SU-DHL-6 (cell line): ENCODE measurements around the gene MSH3.

Experiments used
- EZH2phosphoT487 ChIP-seq: fragments of 200-600 bp; sonication (generic), shearing (Covaris generic); conservative IDR thresholded peaks from 2 replicates; pipeline ENCODE4 v1.6.1; 2018; ENCODE audit warnings: mild to moderate bottlenecking, antibody characterized with exemption, low read length, moderate library complexity, mixed read lengths
- TF ChIP-seq, protein P1 (sequence below): fragments of 200-600 bp; sonication (generic); IDR thresholded peaks from one replicate; pipeline ENCODE4 v1.5.1; 2017; ENCODE audit warnings: antibody characterized with exemption, mild to moderate bottlenecking, low read length, moderate library complexity; ENCODE audit not compliant: insufficient read depth, poor library complexity, severe bottlenecking

DNA sequence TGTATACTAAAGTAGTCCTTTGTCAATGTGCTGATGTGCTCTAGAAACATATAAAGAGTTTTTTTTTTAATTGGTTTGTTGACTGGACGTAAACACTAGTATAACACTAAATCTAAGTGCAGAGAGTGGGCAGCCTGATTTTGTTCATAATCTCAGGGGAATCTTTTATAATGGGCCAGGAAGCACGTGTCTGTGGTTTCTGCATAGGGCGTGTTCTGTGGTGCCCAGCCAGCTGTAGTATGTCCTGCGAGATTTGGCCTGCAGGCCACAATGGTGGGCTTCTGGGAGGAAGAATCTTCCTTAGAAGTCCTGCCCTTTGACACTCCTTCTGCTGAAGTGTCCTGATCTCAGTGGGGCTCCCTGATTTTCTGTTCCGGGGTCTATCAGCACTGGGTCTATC, 49.3 kb downstream of the MSH3 start:
- TF ChIP-seq, protein P1, sequence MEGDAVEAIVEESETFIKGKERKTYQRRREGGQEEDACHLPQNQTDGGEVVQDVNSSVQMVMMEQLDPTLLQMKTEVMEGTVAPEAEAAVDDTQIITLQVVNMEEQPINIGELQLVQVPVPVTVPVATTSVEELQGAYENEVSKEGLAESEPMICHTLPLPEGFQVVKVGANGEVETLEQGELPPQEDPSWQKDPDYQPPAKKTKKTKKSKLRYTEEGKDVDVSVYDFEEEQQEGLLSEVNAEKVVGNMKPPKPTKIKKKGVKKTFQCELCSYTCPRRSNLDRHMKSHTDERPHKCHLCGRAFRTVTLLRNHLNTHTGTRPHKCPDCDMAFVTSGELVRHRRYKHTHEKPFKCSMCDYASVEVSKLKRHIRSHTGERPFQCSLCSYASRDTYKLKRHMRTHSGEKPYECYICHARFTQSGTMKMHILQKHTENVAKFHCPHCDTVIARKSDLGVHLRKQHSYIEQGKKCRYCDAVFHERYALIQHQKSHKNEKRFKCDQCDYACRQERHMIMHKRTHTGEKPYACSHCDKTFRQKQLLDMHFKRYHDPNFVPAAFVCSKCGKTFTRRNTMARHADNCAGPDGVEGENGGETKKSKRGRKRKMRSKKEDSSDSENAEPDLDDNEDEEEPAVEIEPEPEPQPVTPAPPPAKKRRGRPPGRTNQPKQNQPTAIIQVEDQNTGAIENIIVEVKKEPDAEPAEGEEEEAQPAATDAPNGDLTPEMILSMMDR = no peak
- no peak for TF ChIP-seq EZH2phosphoT487
